ENCODE results near the gene RPGRIP1. TPM values are rescaled to one million over a fixed set of nuclear protein-coding genes. Genes with fewer than 3 reads are reported as not detected.

RPGRIP1 gene
- total RNA-seq, 6 donors from 2014 or later = 0.15 to 1.0 (median 0.34) TPM; not detected in 1

DNA sequence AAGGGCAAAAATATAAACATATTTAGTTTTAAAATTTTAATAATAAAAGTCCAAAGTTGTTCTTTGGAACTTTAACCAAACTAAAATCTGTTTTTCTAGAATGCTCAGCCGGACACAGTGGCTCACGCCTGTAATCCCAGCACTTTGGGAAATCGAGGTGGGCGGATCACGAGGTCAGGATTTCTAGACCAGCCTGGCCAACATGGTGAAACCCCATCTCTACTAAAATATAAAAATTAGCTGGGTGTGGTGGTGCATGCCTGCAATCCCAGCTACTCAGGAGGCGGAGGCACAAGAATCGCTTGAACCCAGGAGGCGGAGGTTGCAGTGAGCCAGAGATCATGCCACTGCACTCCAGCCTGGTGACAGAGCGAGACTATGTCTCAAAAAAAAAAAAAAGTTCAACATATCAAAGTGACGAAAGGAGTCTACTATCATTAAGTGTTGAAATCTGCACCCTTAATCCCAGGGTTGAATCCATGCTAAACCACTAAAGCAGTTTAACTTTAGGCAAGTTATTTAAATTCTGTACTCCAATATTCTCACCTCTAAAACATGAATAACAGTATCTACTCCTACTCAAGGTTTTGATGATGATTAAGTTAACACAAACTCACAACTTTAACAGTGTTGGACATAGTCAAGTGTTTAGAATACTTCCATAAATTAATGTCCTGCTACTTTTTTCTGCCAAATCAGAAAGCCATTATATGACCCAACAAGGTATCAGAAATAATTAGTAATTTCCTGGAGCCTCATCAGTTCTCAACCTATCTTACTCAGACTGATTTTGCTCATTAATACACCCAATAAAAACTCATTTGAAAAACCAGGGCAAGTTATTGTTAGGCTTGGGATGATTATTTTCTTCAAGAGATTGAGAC is 21.6 kb upstream of the RPGRIP1 start:
- Histone ChIP-seq H3K4me3 (no peak overlapping the region), H3K9me3 (no peaks in the 10 kb centered on the region), H3K27ac (peak overlapping the region in 2 of 4 donors; percentile 7 to 15), H3K4me1 (peaks cover 47 to 74% (median 65%) of the 10 kb centered on the region in 4 donors), H3K27me3 (no peaks in the 10 kb centered on the region), H3K36me3 (peaks cover 18 to 67% (median 46%) of the 10 kb centered on the region in 4 donors)
- WGBS, 2 donors = 78 to 86% methylated on average over 10 of the region's 10 CpGs
- ATAC-seq (ENCODE audit: low FRiP score in 2 of 2) (no peak), DNase-seq (peak in 1 of 2 donors; percentile 20)
- TF ChIP-seq EP300 (IDR thresholded peaks at IDR 0.05) (no peak), POLR2AphosphoS5 (IDR thresholded peaks at IDR 0.05) (no peak), POLR2A (IDR thresholded peaks at IDR 0.05) (no peak)
- TF ChIP-seq, protein P1, sequence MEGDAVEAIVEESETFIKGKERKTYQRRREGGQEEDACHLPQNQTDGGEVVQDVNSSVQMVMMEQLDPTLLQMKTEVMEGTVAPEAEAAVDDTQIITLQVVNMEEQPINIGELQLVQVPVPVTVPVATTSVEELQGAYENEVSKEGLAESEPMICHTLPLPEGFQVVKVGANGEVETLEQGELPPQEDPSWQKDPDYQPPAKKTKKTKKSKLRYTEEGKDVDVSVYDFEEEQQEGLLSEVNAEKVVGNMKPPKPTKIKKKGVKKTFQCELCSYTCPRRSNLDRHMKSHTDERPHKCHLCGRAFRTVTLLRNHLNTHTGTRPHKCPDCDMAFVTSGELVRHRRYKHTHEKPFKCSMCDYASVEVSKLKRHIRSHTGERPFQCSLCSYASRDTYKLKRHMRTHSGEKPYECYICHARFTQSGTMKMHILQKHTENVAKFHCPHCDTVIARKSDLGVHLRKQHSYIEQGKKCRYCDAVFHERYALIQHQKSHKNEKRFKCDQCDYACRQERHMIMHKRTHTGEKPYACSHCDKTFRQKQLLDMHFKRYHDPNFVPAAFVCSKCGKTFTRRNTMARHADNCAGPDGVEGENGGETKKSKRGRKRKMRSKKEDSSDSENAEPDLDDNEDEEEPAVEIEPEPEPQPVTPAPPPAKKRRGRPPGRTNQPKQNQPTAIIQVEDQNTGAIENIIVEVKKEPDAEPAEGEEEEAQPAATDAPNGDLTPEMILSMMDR (IDR thresholded peaks at IDR 0.05) = no peak

DNA sequence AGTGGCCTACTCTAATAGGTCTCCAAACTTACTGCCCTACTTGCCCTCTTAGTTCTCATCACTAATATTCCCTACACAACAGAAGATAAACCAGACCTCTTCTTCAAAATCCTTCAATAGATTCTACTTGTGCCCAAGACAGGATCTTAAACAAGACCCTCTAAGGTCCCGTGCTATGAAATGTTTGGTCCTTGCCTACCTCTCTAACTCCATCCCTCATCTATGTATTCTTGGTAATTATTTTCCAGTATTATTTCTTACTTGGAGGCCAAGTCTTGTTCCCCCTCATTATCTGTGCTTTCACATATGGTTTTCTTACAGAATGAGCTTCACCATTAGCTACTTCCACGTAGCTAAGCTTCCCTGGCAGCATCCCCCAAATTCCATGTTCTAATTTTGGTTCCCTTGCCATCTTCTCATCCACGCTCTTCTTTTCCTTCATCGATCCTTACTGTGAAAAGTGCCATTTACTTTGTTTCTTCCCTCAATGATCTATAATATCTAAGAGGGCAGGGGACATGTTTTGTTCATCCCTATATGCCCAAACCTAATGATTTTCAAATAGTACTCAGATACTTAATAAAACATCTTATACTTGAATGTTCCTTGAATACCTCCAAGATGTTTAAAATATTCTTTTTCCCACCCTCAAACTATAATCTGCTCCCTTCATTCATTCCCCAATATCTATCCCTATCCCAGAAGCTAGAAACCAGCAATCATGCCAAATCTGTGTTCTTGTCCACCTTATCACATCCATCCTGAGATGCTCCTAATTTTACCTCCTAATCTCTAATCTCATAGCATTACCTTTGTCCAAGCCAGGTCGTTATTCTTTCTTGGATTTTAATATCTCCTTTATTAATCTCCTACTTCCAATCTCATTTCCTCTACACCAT is 20.7 kb upstream of the RPGRIP1 start:
- Histone ChIP-seq H3K27ac (no peak overlapping the region), H3K36me3 (peaks cover 17 to 76% (median 48%) of the 10 kb centered on the region in 4 donors), H3K27me3 (no peaks in the 10 kb centered on the region), H3K9me3 (no peaks in the 10 kb centered on the region), H3K4me1 (peaks cover 56 to 82% (median 72%) of the 10 kb centered on the region in 4 donors), H3K4me3 (no peak overlapping the region)
- no peak for TF ChIP-seq POLR2AphosphoS5 (IDR thresholded peaks at IDR 0.05)
- TF ChIP-seq, protein P1 (IDR thresholded peaks at IDR 0.05) = no peak
- TF ChIP-seq POLR2A (IDR thresholded peaks at IDR 0.05) = no peak
- no peak for TF ChIP-seq EP300 (IDR thresholded peaks at IDR 0.05)
- no peak for ATAC-seq (ENCODE audit: low FRiP score in 2 of 2)
- no peak for DNase-seq
- 82 to 88% methylated on average over 5 of the region's 5 CpGs for WGBS, 2 donors

DNA sequence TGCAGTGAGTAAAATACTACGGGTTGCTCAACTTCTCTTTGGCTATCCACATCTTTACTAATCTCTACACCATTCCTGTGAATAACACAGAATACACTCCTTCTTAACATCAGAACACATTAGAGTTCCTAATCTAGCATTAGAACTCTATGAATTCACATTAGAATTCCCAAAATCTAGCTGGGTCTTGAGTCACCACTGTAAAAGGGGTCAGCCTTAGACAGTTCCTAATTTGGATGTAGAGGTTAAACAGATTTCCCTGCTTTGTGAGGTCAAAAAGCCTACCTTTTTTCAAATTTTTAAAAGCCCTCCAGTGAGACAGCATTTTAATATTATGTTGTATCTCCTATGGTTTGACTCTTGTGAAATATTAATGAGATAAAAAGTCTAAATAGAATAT is 18.1 kb upstream of the RPGRIP1 start:
- DNase-seq = no peak
- 56 to 71% methylated on average over 1 of the region's 1 CpG for WGBS, 2 donors
- Histone ChIP-seq H3K4me1 (peaks cover 74 to 88% (median 82%) of the 10 kb centered on the region in 4 donors), H3K4me3 (no peak overlapping the region), H3K9me3 (no peaks in the 10 kb centered on the region), H3K36me3 (peaks cover 12 to 83% (median 40%) of the 10 kb centered on the region in 4 donors), H3K27me3 (no peaks in the 10 kb centered on the region), H3K27ac (peak overlapping the region in 1 of 4 donors; percentile 29)
- ATAC-seq (ENCODE audit: low FRiP score in 2 of 2) = no peak
- TF ChIP-seq, protein P1 (IDR thresholded peaks at IDR 0.05) = no peak
- TF ChIP-seq POLR2AphosphoS5 (IDR thresholded peaks at IDR 0.05) (no peak), EP300 (IDR thresholded peaks at IDR 0.05) (no peak), POLR2A (IDR thresholded peaks at IDR 0.05) (no peak)

DNA sequence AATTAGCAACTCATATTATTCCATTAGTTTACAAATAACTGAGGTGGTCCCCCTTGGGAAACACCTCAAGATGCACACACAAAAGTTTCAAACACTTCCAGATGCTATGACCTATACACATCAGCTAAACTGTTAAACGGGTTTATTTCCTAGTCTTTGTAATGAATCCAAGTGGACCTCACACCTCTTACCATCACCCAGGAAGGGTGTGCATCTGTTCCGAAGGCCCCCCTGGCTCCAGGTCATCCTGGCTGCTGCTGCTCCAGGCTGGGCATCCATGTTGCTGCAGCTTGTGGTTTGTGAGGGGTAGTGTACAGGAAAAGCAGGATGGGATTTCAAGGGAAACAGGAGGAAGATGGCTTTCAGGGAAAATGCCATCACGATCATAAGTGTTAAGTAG is 17.5 kb upstream of the RPGRIP1 start:
- TF ChIP-seq, protein P1 (IDR thresholded peaks at IDR 0.05) = no peak
- TF ChIP-seq EP300 (IDR thresholded peaks at IDR 0.05) (no peak), POLR2A (IDR thresholded peaks at IDR 0.05) (no peak), POLR2AphosphoS5 (IDR thresholded peaks at IDR 0.05) (no peak)

More for the DNA sequence above, 17.5 kb upstream of the RPGRIP1 start:
- 47 to 63% methylated on average over 3 of the region's 3 CpGs for WGBS, 2 donors
- H3K4me1 ChIP-seq = peaks cover 69 to 88% (median 81%) of the 10 kb centered on the region in 4 donors
- no peak for ATAC-seq (ENCODE audit: low FRiP score in 2 of 2)
- H3K9me3 ChIP-seq = no peaks in the 10 kb centered on the region
- peaks cover 12 to 81% (median 40%) of the 10 kb centered on the region in 4 donors for H3K36me3 ChIP-seq
- peak overlapping the region in 1 of 4 donors; percentile 29 for H3K27ac ChIP-seq
- no peaks in the 10 kb centered on the region for H3K27me3 ChIP-seq
- no peak overlapping the region for H3K4me3 ChIP-seq
- DNase-seq = no peak
